Measurements from ENCODE around the gene CERS3. TPM values are rescaled to one million over a fixed set of nuclear protein-coding genes. Genes with fewer than 3 reads are reported as not detected.

The CERS3 gene
- total and polyA plus RNA-seq, 4 donors: 0.10 to 0.23 (median 0.12) TPM; not detected in 1

DNA sequence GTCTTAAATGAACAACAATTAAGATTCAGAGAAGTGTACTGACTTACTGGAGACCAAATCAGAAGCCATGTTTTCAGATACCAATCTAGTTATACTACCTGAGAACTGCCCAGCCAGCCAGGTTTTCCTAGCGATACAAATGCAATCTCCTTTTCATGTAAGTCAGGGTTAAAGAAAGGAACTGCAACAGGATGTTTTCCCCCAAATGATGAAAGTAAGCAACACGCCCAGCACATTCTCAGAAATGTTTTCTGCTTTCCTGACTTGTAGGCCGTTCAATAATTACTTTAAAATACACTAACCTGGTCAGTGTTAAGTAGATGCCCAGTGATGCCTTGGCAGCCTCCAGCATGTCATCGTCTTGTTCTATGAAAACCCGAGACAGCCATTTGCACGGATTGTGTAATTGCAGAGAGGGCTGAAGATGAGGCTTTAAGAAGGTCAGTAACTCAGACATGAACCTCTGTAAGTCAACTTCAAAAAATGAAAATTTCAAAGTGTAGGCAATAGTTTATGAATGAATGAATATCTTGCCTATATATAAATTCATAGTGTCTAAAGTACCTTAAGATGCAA is 42.9 kb upstream of the CERS3 start:
- Histone ChIP-seq H3K9me3 (ENCODE audit: control insufficient read depth in 4 of 4, insufficient read depth in 3 of 4, low read length in 3 of 4) (no peaks in the 10 kb centered on the region), H3K9ac (ENCODE audit: insufficient read depth in 1 of 2, low read length in 2 of 2) (no peak overlapping the region), H3K27me3 (ENCODE audit: control insufficient read depth in 3 of 3, insufficient read depth in 3 of 3, low read length in 2 of 3) (no peaks in the 10 kb centered on the region), H3K36me3 (ENCODE audit: control insufficient read depth in 4 of 4, insufficient read depth in 4 of 4, low read length in 4 of 4) (peaks cover 4 to 16% (median 10%) of the 10 kb centered on the region in 4 donors), H3K4me3 (no peak overlapping the region), H3K4me1 (ENCODE audit: control insufficient read depth in 5 of 5, insufficient read depth in 5 of 5, low read length in 5 of 5) (peaks cover 0 to 19% (median 7%) of the 10 kb centered on the region in 5 donors), H3K27ac (ENCODE audit: low read depth in 1 of 2, low read length in 1 of 2) (no peak overlapping the region)
- DNase-seq: peak in 1 of 3 donors; percentile 14
- ATAC-seq (ENCODE audit: insufficient read depth, low FRiP score): no peak
- 74 to 81% methylated on average over 6 of the region's 6 CpGs for WGBS, 2 donors
- TF ChIP-seq, protein P1, sequence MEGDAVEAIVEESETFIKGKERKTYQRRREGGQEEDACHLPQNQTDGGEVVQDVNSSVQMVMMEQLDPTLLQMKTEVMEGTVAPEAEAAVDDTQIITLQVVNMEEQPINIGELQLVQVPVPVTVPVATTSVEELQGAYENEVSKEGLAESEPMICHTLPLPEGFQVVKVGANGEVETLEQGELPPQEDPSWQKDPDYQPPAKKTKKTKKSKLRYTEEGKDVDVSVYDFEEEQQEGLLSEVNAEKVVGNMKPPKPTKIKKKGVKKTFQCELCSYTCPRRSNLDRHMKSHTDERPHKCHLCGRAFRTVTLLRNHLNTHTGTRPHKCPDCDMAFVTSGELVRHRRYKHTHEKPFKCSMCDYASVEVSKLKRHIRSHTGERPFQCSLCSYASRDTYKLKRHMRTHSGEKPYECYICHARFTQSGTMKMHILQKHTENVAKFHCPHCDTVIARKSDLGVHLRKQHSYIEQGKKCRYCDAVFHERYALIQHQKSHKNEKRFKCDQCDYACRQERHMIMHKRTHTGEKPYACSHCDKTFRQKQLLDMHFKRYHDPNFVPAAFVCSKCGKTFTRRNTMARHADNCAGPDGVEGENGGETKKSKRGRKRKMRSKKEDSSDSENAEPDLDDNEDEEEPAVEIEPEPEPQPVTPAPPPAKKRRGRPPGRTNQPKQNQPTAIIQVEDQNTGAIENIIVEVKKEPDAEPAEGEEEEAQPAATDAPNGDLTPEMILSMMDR (IDR thresholded peaks at IDR 0.05; ENCODE audit: control extremely low read depth, extremely low read depth): no peak

DNA sequence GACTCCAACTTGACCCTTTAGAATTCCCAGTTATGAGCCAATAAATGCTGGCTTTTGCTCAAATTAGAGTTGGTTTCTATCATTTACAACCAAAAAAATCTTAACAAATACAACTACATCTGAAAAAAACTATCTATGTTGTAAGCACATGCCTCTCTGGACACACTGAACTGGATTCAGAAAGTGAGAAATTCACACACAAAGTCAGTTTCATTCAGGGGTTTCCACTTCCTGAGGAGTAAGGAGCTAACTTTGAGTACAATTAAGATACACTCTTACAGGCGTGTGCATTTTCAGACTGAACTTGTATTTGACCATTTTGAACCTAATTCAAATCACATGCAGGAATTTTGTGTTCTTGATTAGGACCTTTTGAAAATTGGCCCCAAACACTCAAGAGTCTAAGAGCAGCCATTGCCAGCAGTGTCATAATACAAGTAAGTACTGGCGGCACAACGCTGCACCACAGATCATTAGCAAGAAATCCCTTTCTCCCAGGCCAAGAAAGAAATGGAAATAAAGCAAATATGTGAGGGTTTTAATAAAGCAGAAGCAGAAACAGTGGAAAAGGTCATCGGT is 42.1 kb upstream of the CERS3 start:
- peaks cover 4 to 16% (median 10%) of the 10 kb centered on the region in 4 donors for H3K36me3 ChIP-seq (ENCODE audit: control insufficient read depth in 4 of 4, insufficient read depth in 4 of 4, low read length in 4 of 4)
- H3K4me3 ChIP-seq: no peak overlapping the region
- peak; percentile 23 to 84 (median 81) for DNase-seq
- H3K27me3 ChIP-seq (ENCODE audit: control insufficient read depth in 3 of 3, insufficient read depth in 3 of 3, low read length in 2 of 3): no peaks in the 10 kb centered on the region
- 87 to 90% methylated on average over 4 of the region's 4 CpGs for WGBS, 2 donors
- H3K4me1 ChIP-seq (ENCODE audit: control insufficient read depth in 5 of 5, insufficient read depth in 5 of 5, low read length in 5 of 5): peaks cover 0 to 19% (median 7%) of the 10 kb centered on the region in 5 donors
- H3K27ac ChIP-seq (ENCODE audit: low read depth in 1 of 2, low read length in 1 of 2): no peak overlapping the region
- no peaks in the 10 kb centered on the region for H3K9me3 ChIP-seq (ENCODE audit: control insufficient read depth in 4 of 4, insufficient read depth in 3 of 4, low read length in 3 of 4)
- H3K9ac ChIP-seq (ENCODE audit: insufficient read depth in 1 of 2, low read length in 2 of 2): no peak overlapping the region
- ATAC-seq (ENCODE audit: insufficient read depth, low FRiP score): no peak
- TF ChIP-seq, protein P1 (IDR thresholded peaks at IDR 0.05; ENCODE audit: control extremely low read depth, extremely low read depth): no peak

DNA sequence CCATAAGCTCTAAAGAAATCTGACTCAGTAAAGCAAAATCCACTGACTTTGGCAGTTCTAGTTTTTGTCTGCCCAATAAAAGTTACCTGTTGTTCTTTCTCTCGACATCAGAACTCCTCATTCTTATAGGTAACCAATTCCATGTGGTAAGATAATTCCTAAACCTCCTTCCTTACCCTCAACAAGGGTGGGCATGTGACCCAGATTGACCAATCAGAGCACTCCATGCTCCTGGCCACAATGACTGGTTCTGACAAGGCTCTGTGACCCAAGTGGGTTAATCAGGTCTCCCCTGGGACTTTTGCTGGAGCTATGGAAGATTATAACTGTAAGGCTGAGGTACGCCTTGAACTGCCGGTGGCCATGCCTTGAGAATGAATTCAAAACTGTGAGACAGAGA is 41.5 kb upstream of the CERS3 start:
- Histone ChIP-seq H3K4me3 (no peak overlapping the region), H3K36me3 (ENCODE audit: control insufficient read depth in 4 of 4, insufficient read depth in 4 of 4, low read length in 4 of 4) (peaks cover 4 to 16% (median 10%) of the 10 kb centered on the region in 4 donors), H3K4me1 (ENCODE audit: control insufficient read depth in 5 of 5, insufficient read depth in 5 of 5, low read length in 5 of 5) (peaks cover 0 to 19% (median 7%) of the 10 kb centered on the region in 5 donors), H3K9me3 (ENCODE audit: control insufficient read depth in 4 of 4, insufficient read depth in 3 of 4, low read length in 3 of 4) (no peaks in the 10 kb centered on the region), H3K27me3 (ENCODE audit: control insufficient read depth in 3 of 3, insufficient read depth in 3 of 3, low read length in 2 of 3) (no peaks in the 10 kb centered on the region), H3K27ac (ENCODE audit: low read depth in 1 of 2, low read length in 1 of 2) (no peak overlapping the region), H3K9ac (ENCODE audit: insufficient read depth in 1 of 2, low read length in 2 of 2) (no peak overlapping the region)
- TF ChIP-seq, protein P1 (IDR thresholded peaks at IDR 0.05; ENCODE audit: control extremely low read depth, extremely low read depth): no peak
- DNase-seq (no peak), ATAC-seq (ENCODE audit: insufficient read depth, low FRiP score) (no peak)
- 96 to 97% methylated on average over 3 of the region's 3 CpGs for WGBS, 2 donors

Measured in lung (tissue), 12 donors.